ENCODE measurements around the gene SPATA13. TPM values are rescaled to one million over a fixed set of nuclear protein-coding genes. Genes with fewer than 3 reads are reported as not detected.
"Not testable (repeated sequence)": the region's sequence is repeated elsewhere in the genome, so short reads cannot be mapped to it uniquely, and the experiment has no call there.

Gene SPATA13
- total RNA-seq, 6 experiments from 2014 or later = 7.0 to 9.2 (median 8.4) TPM

DNA sequence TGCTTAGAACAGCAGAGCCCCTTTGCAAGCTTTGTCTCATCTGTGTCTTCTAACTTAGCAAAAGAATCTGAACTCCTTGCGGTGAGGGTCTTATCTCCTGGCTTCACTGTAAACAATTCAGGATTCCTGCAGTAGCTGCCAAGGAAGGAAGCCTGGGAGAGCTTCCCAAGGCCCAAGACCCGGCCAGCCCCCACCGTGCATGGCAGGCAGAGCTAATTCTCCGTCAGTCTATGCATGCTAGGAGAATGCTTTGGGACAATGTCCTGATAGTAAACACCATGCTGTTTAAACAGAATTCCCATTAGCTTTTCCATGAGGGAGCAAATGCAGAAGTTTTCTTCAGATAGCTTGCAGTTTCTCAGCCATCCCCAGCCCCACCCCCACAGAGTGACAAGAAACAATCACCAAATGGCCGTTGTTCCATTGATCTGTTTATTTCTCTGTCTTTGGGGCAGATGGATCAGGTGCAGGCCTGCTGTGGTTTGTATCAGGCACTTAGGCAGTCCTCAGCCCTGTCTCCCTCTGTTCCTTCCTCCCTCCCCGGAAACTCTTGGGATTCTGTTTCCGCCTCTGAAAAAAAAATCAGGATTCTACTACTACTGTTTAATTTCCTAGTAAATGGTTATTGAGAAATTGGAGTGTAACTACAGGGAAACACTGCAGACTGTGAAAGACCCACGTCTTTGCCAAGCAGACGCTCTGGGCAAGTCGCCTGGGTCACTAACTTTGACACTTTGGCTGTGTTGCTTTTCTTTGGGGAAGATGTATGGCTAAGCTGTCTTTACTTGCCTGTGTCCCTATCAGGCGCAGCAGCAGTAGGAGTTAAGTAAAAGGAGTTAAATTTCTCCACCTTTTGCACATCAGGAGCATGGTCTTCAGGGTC, 40.7 kb upstream of the SPATA13 start:
- H3K27me3 Mint-ChIP-seq (ENCODE audit: insufficient read depth) = peaks cover 26% of the 10 kb centered on the region
- no peaks in the 10 kb centered on the region for H3K36me3 Mint-ChIP-seq (ENCODE audit: low read depth)
- TF ChIP-seq, protein P1, sequence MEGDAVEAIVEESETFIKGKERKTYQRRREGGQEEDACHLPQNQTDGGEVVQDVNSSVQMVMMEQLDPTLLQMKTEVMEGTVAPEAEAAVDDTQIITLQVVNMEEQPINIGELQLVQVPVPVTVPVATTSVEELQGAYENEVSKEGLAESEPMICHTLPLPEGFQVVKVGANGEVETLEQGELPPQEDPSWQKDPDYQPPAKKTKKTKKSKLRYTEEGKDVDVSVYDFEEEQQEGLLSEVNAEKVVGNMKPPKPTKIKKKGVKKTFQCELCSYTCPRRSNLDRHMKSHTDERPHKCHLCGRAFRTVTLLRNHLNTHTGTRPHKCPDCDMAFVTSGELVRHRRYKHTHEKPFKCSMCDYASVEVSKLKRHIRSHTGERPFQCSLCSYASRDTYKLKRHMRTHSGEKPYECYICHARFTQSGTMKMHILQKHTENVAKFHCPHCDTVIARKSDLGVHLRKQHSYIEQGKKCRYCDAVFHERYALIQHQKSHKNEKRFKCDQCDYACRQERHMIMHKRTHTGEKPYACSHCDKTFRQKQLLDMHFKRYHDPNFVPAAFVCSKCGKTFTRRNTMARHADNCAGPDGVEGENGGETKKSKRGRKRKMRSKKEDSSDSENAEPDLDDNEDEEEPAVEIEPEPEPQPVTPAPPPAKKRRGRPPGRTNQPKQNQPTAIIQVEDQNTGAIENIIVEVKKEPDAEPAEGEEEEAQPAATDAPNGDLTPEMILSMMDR (IDR thresholded peaks at IDR 0.05) = no peak
- peaks cover 15% of the 10 kb centered on the region for H3K4me1 Mint-ChIP-seq (ENCODE audit: low read depth)
- H3K9me3 Mint-ChIP-seq = no peaks in the 10 kb centered on the region
- DNase-seq = no peak
- H3K4me3 Mint-ChIP-seq = no peak overlapping the region
- H3K27ac Mint-ChIP-seq = no peak overlapping the region

DNA sequence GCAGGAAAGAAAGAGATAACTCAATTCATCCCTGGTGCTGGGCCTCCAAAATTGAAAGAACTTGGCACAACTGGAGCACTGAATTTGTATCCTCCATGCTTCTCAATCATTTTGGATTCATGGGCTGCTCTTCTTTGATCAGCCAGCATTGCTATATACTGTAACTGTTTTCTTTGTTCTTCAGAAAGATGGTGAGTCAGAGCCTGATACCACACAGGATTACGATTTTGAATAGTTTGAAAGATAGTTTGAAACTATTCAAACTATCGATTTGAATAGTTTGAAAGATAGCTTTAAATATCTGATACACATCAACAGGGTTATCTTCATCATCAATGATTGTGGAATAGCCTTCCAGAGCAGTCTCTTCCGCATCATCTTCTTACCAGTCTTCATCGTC, 38.5 kb upstream of the SPATA13 start:
- not testable (repeated sequence) for H3K27ac Mint-ChIP-seq; DNase-seq; H3K9me3 Mint-ChIP-seq; H3K36me3 Mint-ChIP-seq (ENCODE audit: low read depth); H3K4me3 Mint-ChIP-seq
- peaks cover 20% of the 10 kb centered on the region for H3K27me3 Mint-ChIP-seq (ENCODE audit: insufficient read depth)
- H3K4me1 Mint-ChIP-seq (ENCODE audit: low read depth) = peaks cover 25% of the 10 kb centered on the region

- H3K4me3 Mint-ChIP-seq = no peak overlapping the region
- TF ChIP-seq, protein P1 (IDR thresholded peaks at IDR 0.05) = no peak
- no peaks in the 10 kb centered on the region for H3K9me3 Mint-ChIP-seq
- H3K27me3 Mint-ChIP-seq (ENCODE audit: insufficient read depth) = peaks cover 20% of the 10 kb centered on the region
- H3K4me1 Mint-ChIP-seq (ENCODE audit: low read depth) = peaks cover 30% of the 10 kb centered on the region
- no peaks in the 10 kb centered on the region for H3K36me3 Mint-ChIP-seq (ENCODE audit: low read depth)
- no peak overlapping the region for H3K27ac Mint-ChIP-seq
- DNase-seq = no peak
These were observed 38.0 kb upstream of the SPATA13 start for GRCh38 chr13:24122569-24122968.

DNA sequence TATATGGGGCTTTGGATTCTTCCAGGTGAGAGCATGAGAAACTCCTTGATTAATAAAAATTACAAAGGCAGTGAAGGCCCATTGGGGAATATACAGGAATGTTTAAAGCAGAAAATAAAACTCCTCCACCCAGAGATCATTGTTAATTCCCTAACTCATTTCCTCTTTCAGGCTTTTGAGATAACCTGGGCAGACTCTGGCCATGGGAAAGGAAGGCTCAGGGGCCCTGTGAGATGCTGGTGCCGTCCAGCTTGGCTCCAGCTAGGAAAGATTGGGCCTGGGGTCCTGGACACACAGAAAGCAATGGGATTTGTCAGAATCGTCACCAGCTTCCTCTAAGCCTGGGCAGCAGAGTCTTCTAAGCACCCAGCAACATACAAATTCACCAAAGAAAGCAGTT, 36.8 kb upstream of the SPATA13 start:
- peaks cover 31% of the 10 kb centered on the region for H3K4me1 Mint-ChIP-seq (ENCODE audit: low read depth)
- no peak for DNase-seq
- peaks cover 20% of the 10 kb centered on the region for H3K27me3 Mint-ChIP-seq (ENCODE audit: insufficient read depth)
- no peak overlapping the region for H3K4me3 Mint-ChIP-seq
- no peaks in the 10 kb centered on the region for H3K36me3 Mint-ChIP-seq (ENCODE audit: low read depth)
- H3K9me3 Mint-ChIP-seq = no peaks in the 10 kb centered on the region
- TF ChIP-seq, protein P1 (IDR thresholded peaks at IDR 0.05) = no peak
- H3K27ac Mint-ChIP-seq = no peak overlapping the region

- Mint-ChIP-seq H3K9me3 (no peaks in the 10 kb centered on the region), H3K4me1 (ENCODE audit: low read depth) (peaks cover 31% of the 10 kb centered on the region), H3K27me3 (ENCODE audit: insufficient read depth) (peaks cover 21% of the 10 kb centered on the region), H3K4me3 (no peak overlapping the region), H3K27ac (no peak overlapping the region), H3K36me3 (ENCODE audit: low read depth) (no peaks in the 10 kb centered on the region)
- no peak for DNase-seq
- TF ChIP-seq, protein P1 (IDR thresholded peaks at IDR 0.05) = no peak
These were observed 35.6 kb upstream of the SPATA13 start for GRCh38 chr13:24124789-24125476.

DNA sequence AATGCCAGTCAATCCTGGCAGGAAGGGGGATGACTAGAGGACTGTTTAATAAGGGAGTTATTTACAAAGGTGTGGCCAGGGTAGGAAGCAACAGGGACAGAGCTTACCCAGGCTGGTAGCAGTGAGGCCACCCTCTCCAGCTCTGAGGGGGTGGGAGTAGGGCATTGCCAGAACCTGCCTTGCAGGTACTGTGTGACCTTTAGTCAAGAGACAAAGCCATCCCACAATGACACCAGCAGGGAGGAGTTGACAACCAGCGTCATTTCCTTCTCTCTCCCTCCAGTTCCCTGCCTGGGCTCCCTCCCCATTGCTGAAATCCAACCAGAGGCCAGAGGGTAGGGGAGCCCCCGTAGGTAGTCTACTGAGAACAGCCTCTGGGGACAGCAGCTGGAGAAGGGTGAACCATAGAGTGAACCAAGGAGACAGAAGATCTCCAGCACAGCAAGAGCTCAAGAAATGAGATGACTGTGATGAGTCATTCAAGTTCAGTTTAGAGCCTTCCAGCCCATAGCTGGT, 33.3 kb upstream of the SPATA13 start:
- TF ChIP-seq, protein P1 (IDR thresholded peaks at IDR 0.05) = no peak
- H3K27ac Mint-ChIP-seq = no peak overlapping the region
- H3K4me1 Mint-ChIP-seq (ENCODE audit: low read depth) = peaks cover 25% of the 10 kb centered on the region
- H3K27me3 Mint-ChIP-seq (ENCODE audit: insufficient read depth) = peaks cover 13% of the 10 kb centered on the region
- H3K9me3 Mint-ChIP-seq = peaks cover 10% of the 10 kb centered on the region
- peaks cover 12% of the 10 kb centered on the region for H3K36me3 Mint-ChIP-seq (ENCODE audit: low read depth)
- no peak overlapping the region for H3K4me3 Mint-ChIP-seq
- no peak for DNase-seq
